ENCODE measurements around the gene MORF4L1. TPM values are rescaled to one million over a fixed set of nuclear protein-coding genes. Genes with fewer than 3 reads are reported as not detected.
"Not testable (repeated sequence)": the region's sequence is repeated elsewhere in the genome, so short reads cannot be mapped to it uniquely, and the experiment has no call there.

The MORF4L1 gene
- total RNA-seq, 4 donors from 2014 or later, result 106 to 955 (median 278) TPM

- Histone ChIP-seq H3K4me3 (no peak overlapping the region), H3K27ac (no peak overlapping the region), H3K9me3 (no peaks in the 10 kb centered on the region), H3K36me3 (no peaks in the 10 kb centered on the region), H3K4me1 (no peaks in the 10 kb centered on the region), H3K27me3 (no peaks in the 10 kb centered on the region)
- intact Hi-C loops (cut with DNase I; ENCODE audit: low total_unique reads), result no loop called here
- DNase-seq, result no peak
- TF ChIP-seq POLR2A (IDR thresholded peaks at IDR 0.05) (no peak), CTCF (IDR thresholded peaks at IDR 0.05) (no peak)
Measured at GRCh38 chr15:78923480-78924360, 51.0 kb downstream of the MORF4L1 start.

- Histone ChIP-seq H3K4me3 (no peak overlapping the region), H3K27ac (no peak overlapping the region), H3K4me1 (no peaks in the 10 kb centered on the region), H3K9me3 (no peaks in the 10 kb centered on the region), H3K36me3 (no peaks in the 10 kb centered on the region), H3K27me3 (no peaks in the 10 kb centered on the region)
- DNase-seq, result no peak
- intact Hi-C loops (cut with DNase I; ENCODE audit: low total_unique reads), result no loop called here
- no peak for TF ChIP-seq CTCF (IDR thresholded peaks at IDR 0.05)
- TF ChIP-seq POLR2A (IDR thresholded peaks at IDR 0.05), result no peak
Measured at GRCh38 chr15:78925076-78925624, 52.5 kb downstream of the MORF4L1 start.

- TF ChIP-seq CTCF (IDR thresholded peaks at IDR 0.05), result no peak
- TF ChIP-seq POLR2A (IDR thresholded peaks at IDR 0.05), result no peak
- intact Hi-C loops (cut with DNase I; ENCODE audit: low total_unique reads), result no loop called here
- Histone ChIP-seq H3K4me1 (no peaks in the 10 kb centered on the region), H3K27ac (no peak overlapping the region), H3K9me3 (no peaks in the 10 kb centered on the region), H3K4me3 (no peak overlapping the region), H3K36me3 (no peaks in the 10 kb centered on the region), H3K27me3 (no peaks in the 10 kb centered on the region)
- no peak for DNase-seq
Measured at GRCh38 chr15:78925956-78926743, 53.5 kb downstream of the MORF4L1 start.

GRCh38 chr15:78927077-78927790, 54.5 kb downstream of the MORF4L1 start:
- Histone ChIP-seq H3K36me3 (no peaks in the 10 kb centered on the region), H3K9me3 (no peaks in the 10 kb centered on the region), H3K27ac (no peak overlapping the region), H3K4me1 (no peaks in the 10 kb centered on the region), H3K4me3 (no peak overlapping the region), H3K27me3 (no peaks in the 10 kb centered on the region)
- intact Hi-C loops (cut with DNase I; ENCODE audit: low total_unique reads), result no loop called here
- TF ChIP-seq POLR2A (IDR thresholded peaks at IDR 0.05) (no peak), CTCF (IDR thresholded peaks at IDR 0.05) (no peak)
- DNase-seq, result no peak

- intact Hi-C loops (cut with DNase I; ENCODE audit: low total_unique reads); H3K27ac ChIP-seq; H3K4me1 ChIP-seq; H3K27me3 ChIP-seq; H3K4me3 ChIP-seq; H3K9me3 ChIP-seq; DNase-seq; H3K36me3 ChIP-seq: not testable (repeated sequence)
Measured at GRCh38 chr15:78928176-78928575, 55.5 kb downstream of the MORF4L1 start.

All from uterus (tissue), 4 donors.